GM20000 (cell line): ENCODE results near the gene ELMO1.

Experiments used
- DNase-seq: peaks from one replicate; pipeline ENCODE4 v3.0.0; 2012; ENCODE audit warnings: low spot score
- CTCF ChIP-seq: IDR thresholded peaks from 2 replicates; pipeline ENCODE4 v1.5.1; 2012; ENCODE audit warnings: mild to moderate bottlenecking, control low read depth; ENCODE audit errors: extremely low read depth, missing control alignments

Gene ELMO1

GRCh38 chr7:36862771-36863261, 585.8 kb downstream of the ELMO1 start:
- no peak for DNase-seq
- TF ChIP-seq CTCF, result no peak

- no peak for TF ChIP-seq CTCF
- DNase-seq, result no peak
Observed at GRCh38 chr7:36861656-36862055, 587.0 kb downstream of the ELMO1 start.

- no peak for DNase-seq
Observed at GRCh38 chr7:36860681-36861080, 588.0 kb downstream of the ELMO1 start.

GRCh38 chr7:36855330-36855729, 593.3 kb downstream of the ELMO1 start:
- no peak for TF ChIP-seq CTCF
- DNase-seq, result no peak

More at GRCh38 chr7:36860681-36861080, 588.0 kb downstream of the ELMO1 start:
- TF ChIP-seq CTCF, result no peak

GRCh38 chr7:36854652-36855051, 594.0 kb downstream of the ELMO1 start:
- no peak for DNase-seq
- TF ChIP-seq CTCF, result no peak

- DNase-seq, result no peak
- TF ChIP-seq CTCF, result no peak
Observed at GRCh38 chr7:36852931-36853330, 595.7 kb downstream of the ELMO1 start.

- DNase-seq, result no peak
- no peak for TF ChIP-seq CTCF
Observed at GRCh38 chr7:36852017-36852416, 596.6 kb downstream of the ELMO1 start.
